HG03442 (cell line): ENCODE data around the gene SPOPL.

Experiments used
- ATAC-seq: cut with Tn5 transposase; IDR thresholded peaks from one replicate; pipeline ENCODE4 v1.9.1; 2021; ENCODE audit warnings: mild to moderate bottlenecking, moderate library complexity; ENCODE audit not compliant: unreplicated experiment

Gene SPOPL

GRCh38 chr2:138596403-138596802 is 94.8 kb downstream of the SPOPL start:
- no peak for ATAC-seq

GRCh38 chr2:138600732-138601457 is 99.3 kb downstream of the SPOPL start:
- no peak for ATAC-seq

GRCh38 chr2:138601458-138602165 is 100.0 kb downstream of the SPOPL start:
- ATAC-seq = no peak

GRCh38 chr2:138602166-138602460 is 100.5 kb downstream of the SPOPL start:
- no peak for ATAC-seq

- ATAC-seq = no peak
These were observed 106.2 kb downstream of the SPOPL start for GRCh38 chr2:138607746-138608145.

- ATAC-seq = no peak
These were observed 107.9 kb downstream of the SPOPL start for GRCh38 chr2:138609446-138609845.

GRCh38 chr2:138610201-138610953 is 108.8 kb downstream of the SPOPL start:
- ATAC-seq = no peak

- ATAC-seq = no peak
These were observed 113.7 kb downstream of the SPOPL start for GRCh38 chr2:138615257-138615656.

GRCh38 chr2:138617026-138617425 is 115.5 kb downstream of the SPOPL start:
- ATAC-seq = no peak

- no peak for ATAC-seq
These were observed 117.4 kb downstream of the SPOPL start for GRCh38 chr2:138618971-138619370.

- no peak for ATAC-seq
These were observed 118.9 kb downstream of the SPOPL start for GRCh38 chr2:138620431-138620830.

GRCh38 chr2:138621139-138621538 is 119.6 kb downstream of the SPOPL start:
- no peak for ATAC-seq

GRCh38 chr2:138622613-138623012 is 121.0 kb downstream of the SPOPL start:
- no peak for ATAC-seq
